ENCODE data around the gene CHIC1. TPM values are rescaled to one million over a fixed set of nuclear protein-coding genes. Genes with fewer than 3 reads are reported as not detected.
A peak's percentile ranks its signal among the peaks of the same experiment; 100 is the strongest.

The CHIC1 gene
- total RNA-seq, 1 donor from 2014 or later: 11.9 TPM

DNA sequence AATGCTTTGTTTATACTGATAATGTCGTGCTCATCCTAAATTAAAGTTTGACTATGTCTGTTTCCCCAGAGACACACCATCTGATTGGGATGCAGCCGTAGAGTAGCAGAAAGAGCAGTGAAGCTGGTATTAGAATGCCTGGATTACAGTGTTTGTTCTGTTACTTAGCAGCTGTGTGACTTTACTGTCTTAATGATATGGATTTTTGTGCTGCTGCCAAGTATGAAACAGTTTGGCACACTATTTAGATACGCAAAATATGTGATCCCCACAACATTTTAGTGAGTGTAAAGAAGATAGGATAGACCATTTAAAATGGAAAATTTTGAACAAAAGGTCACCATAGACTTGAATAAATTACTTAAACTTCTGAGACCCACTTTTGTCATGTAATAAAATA is 1.2 kb upstream of the CHIC1 start:
- no peaks in the 10 kb centered on the region for H3K4me1 Mint-ChIP-seq (ENCODE audit: low read depth, unreplicated experiment)
- no peak overlapping the region for H3K4me3 ChIP-seq (ENCODE audit: insufficient read depth, low read depth, low read length)
- no peak for FAIRE-seq
- no peak overlapping the region for H3K27ac Mint-ChIP-seq (ENCODE audit: unreplicated experiment)
- no peak overlapping the region for H3K27ac ChIP-seq (ENCODE audit: low read depth, low read length)
- DNase-seq (ENCODE audit: low read depth): peak; percentile 35
- no peak overlapping the region for H2AFZ ChIP-seq (ENCODE audit: low read depth, low read length)
- peaks cover 5% of the 10 kb centered on the region for H3K79me2 ChIP-seq (ENCODE audit: insufficient read depth, low read length)
- H3K27me3 Mint-ChIP-seq (ENCODE audit: low read depth, unreplicated experiment): no peaks in the 10 kb centered on the region
- TF ChIP-seq EZH2 (IDR thresholded peaks at IDR 0.05; ENCODE audit: insufficient read depth, low read length) (no peak), CTCF (IDR thresholded peaks at IDR 0.05; ENCODE audit: insufficient read depth, low read depth, low read length) (no peak)
- H3K36me3 Mint-ChIP-seq (ENCODE audit: low read depth, unreplicated experiment): no peaks in the 10 kb centered on the region
- no peaks in the 10 kb centered on the region for H3K4me1 ChIP-seq (ENCODE audit: insufficient read depth, low read length)
- H3K27me3 ChIP-seq (ENCODE audit: insufficient read depth, low read length): no peaks in the 10 kb centered on the region
- H4K20me1 ChIP-seq (ENCODE audit: insufficient read depth, low read length): no peaks in the 10 kb centered on the region
- no peaks in the 10 kb centered on the region for H3K36me3 ChIP-seq (ENCODE audit: insufficient read depth, low read length)
- H3K4me2 ChIP-seq (ENCODE audit: low read length): peak overlapping the region; percentile 98
- H3K4me3 Mint-ChIP-seq (ENCODE audit: unreplicated experiment): peak overlapping the region; percentile 99
- H3K9me3 Mint-ChIP-seq (ENCODE audit: unreplicated experiment): no peaks in the 10 kb centered on the region
- H3K9me3 ChIP-seq (ENCODE audit: insufficient read depth, low read depth, low read length): no peaks in the 10 kb centered on the region
- no peak overlapping the region for H3K9ac ChIP-seq (ENCODE audit: low read length)

DNA sequence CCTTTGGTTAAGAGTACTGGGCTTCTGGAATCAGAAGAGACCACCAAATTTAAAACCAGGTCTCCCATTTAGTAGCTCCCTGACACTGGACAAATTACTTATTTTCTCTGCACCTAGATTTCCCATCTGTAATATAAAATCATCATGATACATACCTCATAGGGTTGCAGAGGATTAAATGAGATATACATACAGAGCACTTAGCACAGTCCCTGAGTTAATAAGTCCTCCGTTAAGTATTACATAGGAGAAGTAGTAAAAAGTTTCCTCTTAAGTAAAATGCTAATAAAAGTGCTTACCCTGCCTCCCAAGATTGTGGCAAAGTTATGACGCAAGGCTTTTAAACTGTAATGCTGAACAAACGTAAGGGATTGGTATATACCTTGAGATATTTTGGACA is 539 bp upstream of the CHIC1 start:
- Histone ChIP-seq H3K79me2 (ENCODE audit: insufficient read depth, low read length) (peaks cover 5% of the 10 kb centered on the region), H3K4me2 (ENCODE audit: low read length) (peak overlapping the region; percentile 98), H3K9me3 (ENCODE audit: insufficient read depth, low read depth, low read length) (no peaks in the 10 kb centered on the region), H3K27ac (ENCODE audit: low read depth, low read length) (peak overlapping the region; percentile 26), H4K20me1 (ENCODE audit: insufficient read depth, low read length) (no peaks in the 10 kb centered on the region), H3K9ac (ENCODE audit: low read length) (peak overlapping the region; percentile 95), H3K27me3 (ENCODE audit: insufficient read depth, low read length) (no peaks in the 10 kb centered on the region), H3K36me3 (ENCODE audit: insufficient read depth, low read length) (no peaks in the 10 kb centered on the region), H2AFZ (ENCODE audit: low read depth, low read length) (peak overlapping the region; percentile 66), H3K4me1 (ENCODE audit: insufficient read depth, low read length) (no peaks in the 10 kb centered on the region), H3K4me3 (ENCODE audit: insufficient read depth, low read depth, low read length) (peak overlapping the region; percentile 78)
- Mint-ChIP-seq H3K4me3 (ENCODE audit: unreplicated experiment) (peak overlapping the region; percentile 99), H3K4me1 (ENCODE audit: low read depth, unreplicated experiment) (no peaks in the 10 kb centered on the region), H3K27ac (ENCODE audit: unreplicated experiment) (no peak overlapping the region), H3K9me3 (ENCODE audit: unreplicated experiment) (no peaks in the 10 kb centered on the region), H3K27me3 (ENCODE audit: low read depth, unreplicated experiment) (no peaks in the 10 kb centered on the region), H3K36me3 (ENCODE audit: low read depth, unreplicated experiment) (no peaks in the 10 kb centered on the region)
- TF ChIP-seq CTCF (IDR thresholded peaks at IDR 0.05; ENCODE audit: insufficient read depth, low read depth, low read length) (no peak), EZH2 (IDR thresholded peaks at IDR 0.05; ENCODE audit: insufficient read depth, low read length) (no peak)
- FAIRE-seq (peak; percentile 63), DNase-seq (ENCODE audit: low read depth) (peak; percentile 9)

DNA sequence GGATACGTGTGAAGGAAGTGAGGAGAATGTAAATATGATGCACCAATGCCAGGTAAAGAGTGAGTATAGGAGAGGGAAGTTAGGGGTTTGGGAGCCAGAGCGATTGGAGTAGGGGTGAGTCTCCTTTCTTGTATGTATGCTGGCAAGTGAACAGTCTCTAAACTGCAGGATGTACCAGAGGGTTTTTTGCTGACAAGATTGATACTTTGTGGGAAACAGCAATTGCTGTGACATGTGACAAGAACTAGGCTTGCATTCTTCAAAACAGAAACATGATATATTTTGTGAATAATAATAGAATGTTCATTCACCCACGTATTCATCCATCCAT is 706 bp downstream of the CHIC1 start:
- no peaks in the 10 kb centered on the region for H3K4me1 Mint-ChIP-seq (ENCODE audit: low read depth, unreplicated experiment)
- Histone ChIP-seq H2AFZ (ENCODE audit: low read depth, low read length) (peak overlapping the region; percentile 97), H3K27me3 (ENCODE audit: insufficient read depth, low read length) (no peaks in the 10 kb centered on the region), H3K27ac (ENCODE audit: low read depth, low read length) (peak overlapping the region; percentile 81), H3K4me1 (ENCODE audit: insufficient read depth, low read length) (no peaks in the 10 kb centered on the region), H4K20me1 (ENCODE audit: insufficient read depth, low read length) (no peaks in the 10 kb centered on the region), H3K4me2 (ENCODE audit: low read length) (peak overlapping the region; percentile 98), H3K9ac (ENCODE audit: low read length) (peak overlapping the region; percentile 95), H3K79me2 (ENCODE audit: insufficient read depth, low read length) (peaks cover 5% of the 10 kb centered on the region), H3K4me3 (ENCODE audit: insufficient read depth, low read depth, low read length) (peak overlapping the region; percentile 78), H3K36me3 (ENCODE audit: insufficient read depth, low read length) (no peaks in the 10 kb centered on the region), H3K9me3 (ENCODE audit: insufficient read depth, low read depth, low read length) (no peaks in the 10 kb centered on the region)
- no peaks in the 10 kb centered on the region for H3K36me3 Mint-ChIP-seq (ENCODE audit: low read depth, unreplicated experiment)
- DNase-seq (ENCODE audit: low read depth) (peak; percentile 3), FAIRE-seq (peak; percentile 98)
- H3K4me3 Mint-ChIP-seq (ENCODE audit: unreplicated experiment): peak overlapping the region; percentile 99
- peak overlapping the region; percentile 99 for H3K27ac Mint-ChIP-seq (ENCODE audit: unreplicated experiment)
- no peaks in the 10 kb centered on the region for H3K27me3 Mint-ChIP-seq (ENCODE audit: low read depth, unreplicated experiment)
- no peaks in the 10 kb centered on the region for H3K9me3 Mint-ChIP-seq (ENCODE audit: unreplicated experiment)
- TF ChIP-seq EZH2 (IDR thresholded peaks at IDR 0.05; ENCODE audit: insufficient read depth, low read length) (no peak), CTCF (IDR thresholded peaks at IDR 0.05; ENCODE audit: insufficient read depth, low read depth, low read length) (no peak)

All from astrocyte (in vitro differentiated cells and primary cell).